GM12878 (cell line): ENCODE data around the gene TP73. TPM values are rescaled to one million over a fixed set of nuclear protein-coding genes. Genes with fewer than 3 reads are reported as not detected.

Experiments used
- ATAC-seq: fragments of 200-7000 bp; cut with Tn5 transposase; 3 replicates; pipeline ENCODE4 v1.9.1; 2020; ENCODE audit warnings: mild to moderate bottlenecking, moderate library complexity
- BruUV-seq: library from RNA; stranded (reverse); fragments of 400-500 nt; replicated peaks from 2 replicates; lab custom pipeline; 2021; lab: Mats Ljungman, UMichigan
- CTCF ChIA-PET: fragments of 300-600 bp; sonication (Branson Sonifier 250); formaldehyde crosslinking; extraction: SDS; loops from one replicate; lab custom pipeline; 2021; ENCODE audit warnings: inconsistent platforms; lab: Yijun Ruan, JAX
- POLR2A ChIA-PET: fragments of 350-600 bp; formaldehyde crosslinking; extraction: SDS; loops from one replicate; lab custom pipeline; 2021; ENCODE audit warnings: inconsistent platforms; lab: Charles Lee
- RAD21 ChIA-PET: fragments of 300-600 bp; sonication (Branson Sonifier 250); formaldehyde crosslinking; loops from one replicate; lab custom pipeline; 2023; ENCODE audit warnings: antibody characterized with exemption; ENCODE audit not compliant: unreplicated experiment; lab: Charles Lee
- SMC1A ChIA-PET: fragments of 300-600 bp; sonication (Branson Sonifier 250); formaldehyde crosslinking; loops from one replicate; lab custom pipeline; 2023; ENCODE audit not compliant: unreplicated experiment, uncharacterized antibody; lab: Charles Lee
- DNase-seq: peaks from one replicate; pipeline ENCODE4 v3.0.0-alpha.2; 2011; ENCODE audit warnings: low read depth, low spot score
- FAIRE-seq: peaks from 3 replicates; lab custom pipeline; 2011; peaks lifted over from hg19 to GRCh38; lab: Jason Lieb, UNC
- H2AFZ ChIP-seq: 2 replicates; pipeline ENCODE4 v1.6.0; 2011; ENCODE audit warnings: low read depth, low read length, control low read depth; ENCODE audit not compliant: control insufficient read depth
- H3K27ac ChIP-seq: 2 replicates; pipeline ENCODE4 v1.5.1; 2011; ENCODE audit warnings: control low read depth; ENCODE audit not compliant: control insufficient read depth, insufficient read depth
- H3K27me3 ChIP-seq, 2 experiments: replicated peaks in 1 of 2; 2 replicates each; pipeline versions ENCODE4 v1.6.0 to v1.6.1; 2011; ENCODE audit warnings: low read length in 1 of 2; ENCODE audit not compliant: control insufficient read depth in 2 of 2, insufficient read depth in 2 of 2
- H3K36me3 ChIP-seq, 2 experiments: 2 replicates each; pipeline ENCODE4 v1.5.1; 2011; ENCODE audit warnings: low read length in 1 of 2; ENCODE audit not compliant: control insufficient read depth in 2 of 2, insufficient read depth in 2 of 2
- H3K4me1 ChIP-seq: 2 replicates; pipeline ENCODE4 v1.6.1; 2011; ENCODE audit warnings: mild to moderate bottlenecking, low read length, moderate library complexity, mixed read lengths; ENCODE audit not compliant: control insufficient read depth, insufficient read depth
- H3K4me2 ChIP-seq: 2 replicates; pipeline ENCODE4 v1.6.0; 2011; ENCODE audit warnings: control low read depth; ENCODE audit not compliant: control insufficient read depth, insufficient read depth
- H3K4me3 ChIP-seq: fragments of 200-600 bp; sonication (generic); 2 replicates; pipeline ENCODE4 v1.5.1; 2016
- H3K79me2 ChIP-seq: 2 replicates; pipeline ENCODE4 v1.6.0; 2011; ENCODE audit warnings: low read length; ENCODE audit not compliant: control insufficient read depth, insufficient read depth
- H3K9ac ChIP-seq: 2 replicates; pipeline ENCODE4 v1.8.0; 2011; ENCODE audit warnings: low read length, control low read depth, mixed read lengths; ENCODE audit not compliant: control insufficient read depth, insufficient read depth
- H3K9me3 ChIP-seq: replicated peaks from 3 replicates; pipeline ENCODE4 v1.5.1; 2011; ENCODE audit warnings: mild to moderate bottlenecking, low read length; ENCODE audit not compliant: control insufficient read depth, insufficient read depth
- H4K20me1 ChIP-seq: 2 replicates; pipeline ENCODE4 v1.6.0; 2011; ENCODE audit not compliant: control insufficient read depth, insufficient read depth
- BRCA1 ChIP-seq: IDR thresholded peaks from 2 replicates; pipeline ENCODE4 v1.6.1; 2011; ENCODE audit warnings: low read depth, low read length, improper control_type of control experiment
- ZSCAN29 ChIP-seq: fragments of 450-650 bp; IDR thresholded peaks from 2 replicates; pipeline ENCODE4 v1.6.1; 2017; ENCODE audit warnings: mild to moderate bottlenecking, moderate library complexity
- WGBS: methylation state at CpG from one replicate; pipeline ENCODE4 v1.1.6; 2016; ENCODE audit warnings: low lambda C conversion rate; ENCODE audit not compliant: insufficient replicate concordance, insufficient coverage; ENCODE audit errors: missing lambda C conversion rate; 5-methylcytosine and 5-hydroxymethylcytosine counted together
- in situ Hi-C: fragments of 300-500 bp; cut with MboI; formaldehyde crosslinking; loops from 9 replicates; pipeline ENCODE4 v1.14.3; 2018; ENCODE audit warnings: mixed read lengths
- intact Hi-C: fragments of 100-400 bp; cut with micrococcal nuclease; formaldehyde crosslinking; loops from one replicate; pipeline ENCODE4 v1.14.2; 2022; ENCODE audit not compliant: unreplicated experiment
- polyA plus RNA-seq, 11 experiments: library from polyadenylated mRNA; depleted of rRNA in 4 of 11; unstranded in 6 of 11; stranded (reverse) in 5 of 11; fragments of >200 nt; fragmentation: Nextera tagmentation in 4 of 11; fragmentation: Illumina TruSeq in 1 of 11; extraction: Ambion mirVana in 4 of 11; extraction: Trizol in 1 of 11; gene quantifications; 1 replicate in 1 of 11; 2 replicates in 10 of 11; pipeline versions ENCODE4 v1.2.1 to v1.2.3, GENCODE V29; 2011 to 2016; ENCODE audit warnings: inconsistent platforms in 2 of 11, missing spikeins in 2 of 11, low read depth in 1 of 11
- total RNA-seq, 4 experiments: library from RNA; depleted of rRNA in 3 of 4; stranded (reverse); fragments of >200 nt in 3 of 4; fragmentation: Illumina TruSeq in 1 of 4; extraction: Trizol in 1 of 4; gene quantifications; 2 replicates each; pipeline versions ENCODE4 v1.2.1 to v1.2.3, GENCODE V29; 2013 to 2021
- TF ChIP-seq, protein P1 (sequence below): fragments of 450-650 bp; formaldehyde crosslinking; IDR thresholded peaks from 2 replicates; pipeline ENCODE4 v1.4.0; 2022; ENCODE audit warnings: mild to moderate bottlenecking, moderate library complexity

The TP73 gene
- total and polyA plus RNA-seq, 10 of the 15 experiments (the other 5 are each of a cell fraction or from before 2014, with no cell fraction given): 0.08 to 54.2 (median 14.9) TPM

DNA sequence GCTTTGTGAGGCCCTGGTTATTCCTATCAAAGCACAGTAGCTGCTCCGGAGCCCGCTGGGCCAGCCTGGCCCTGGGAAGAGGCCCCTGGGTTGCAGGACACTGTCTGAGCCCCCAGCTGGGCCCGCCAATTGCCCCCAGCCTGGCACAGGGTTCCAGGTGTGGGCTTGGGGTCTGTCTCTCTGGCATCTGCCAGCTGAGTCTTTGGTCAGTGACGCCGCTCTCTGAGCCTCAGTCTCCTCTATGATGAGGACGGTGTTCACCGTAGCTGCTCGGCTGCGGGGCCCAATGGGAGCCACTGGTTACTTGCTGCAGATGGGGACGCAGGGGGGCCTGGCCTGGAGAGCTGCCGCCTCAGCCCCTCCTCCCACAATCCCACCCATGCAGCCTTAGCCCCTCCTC lies 41.0 kb downstream of the TP73 start:
- TF ChIP-seq ZSCAN29 (no peak), BRCA1 (no peak)
- TF ChIP-seq, protein P1, sequence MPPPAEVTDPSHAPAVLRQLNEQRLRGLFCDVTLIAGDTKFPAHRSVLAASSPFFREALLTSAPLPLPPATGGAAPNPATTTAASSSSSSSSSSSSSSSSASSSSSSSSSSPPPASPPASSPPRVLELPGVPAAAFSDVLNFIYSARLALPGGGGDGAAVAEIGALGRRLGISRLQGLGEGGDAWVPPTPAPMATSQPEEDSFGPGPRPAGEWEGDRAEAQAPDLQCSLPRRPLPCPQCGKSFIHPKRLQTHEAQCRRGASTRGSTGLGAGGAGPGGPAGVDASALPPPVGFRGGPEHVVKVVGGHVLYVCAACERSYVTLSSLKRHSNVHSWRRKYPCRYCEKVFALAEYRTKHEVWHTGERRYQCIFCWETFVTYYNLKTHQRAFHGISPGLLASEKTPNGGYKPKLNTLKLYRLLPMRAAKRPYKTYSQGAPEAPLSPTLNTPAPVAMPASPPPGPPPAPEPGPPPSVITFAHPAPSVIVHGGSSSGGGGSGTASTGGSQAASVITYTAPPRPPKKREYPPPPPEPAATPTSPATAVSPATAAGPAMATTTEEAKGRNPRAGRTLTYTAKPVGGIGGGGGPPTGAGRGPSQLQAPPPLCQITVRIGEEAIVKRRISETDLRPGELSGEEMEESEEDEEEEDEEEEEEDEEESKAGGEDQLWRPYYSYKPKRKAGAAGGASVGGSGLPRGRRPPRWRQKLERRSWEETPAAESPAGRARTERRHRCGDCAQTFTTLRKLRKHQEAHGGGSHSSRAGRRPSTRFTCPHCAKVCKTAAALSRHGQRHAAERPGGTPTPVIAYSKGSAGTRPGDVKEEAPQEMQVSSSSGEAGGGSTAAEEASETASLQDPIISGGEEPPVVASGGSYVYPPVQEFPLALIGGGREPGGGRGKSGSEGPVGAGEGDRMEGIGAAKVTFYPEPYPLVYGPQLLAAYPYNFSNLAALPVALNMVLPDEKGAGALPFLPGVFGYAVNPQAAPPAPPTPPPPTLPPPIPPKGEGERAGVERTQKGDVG (CRISPR knock-in tag): no peak
- no TSS peak for BruUV-seq
- 87% methylated on average over 10 of the region's 11 CpGs for WGBS
- ATAC-seq: no peak
- no peak overlapping the region for H3K4me2 ChIP-seq
- peaks cover 2% of the 10 kb centered on the region for H3K4me1 ChIP-seq
- no peak overlapping the region for H3K4me3 ChIP-seq
- H3K27me3 ChIP-seq: no peaks in the 10 kb centered on the region
- H3K79me2 ChIP-seq: no peaks in the 10 kb centered on the region
- H3K9me3 ChIP-seq: no peaks in the 10 kb centered on the region
- H3K36me3 ChIP-seq: peaks cover 0 to 18% of the 10 kb centered on the region in 2 experiments; a peak in 3 of 4 replicates
- FAIRE-seq: no peak
- DNase-seq: no peak
- H4K20me1 ChIP-seq: no peaks in the 10 kb centered on the region
- ChIA-PET SMC1A (no interaction called here), RAD21 (no interaction called here), CTCF (no interaction called here), POLR2A (no interaction called here)
- intact Hi-C loops: no loop called here
- H2AFZ ChIP-seq: no peak overlapping the region
- H3K27ac ChIP-seq: no peak overlapping the region
- H3K9ac ChIP-seq: no peak overlapping the region
- in situ Hi-C loops: no loop called here
